ENCODE results near the gene ITGAX. TPM values are rescaled to one million over a fixed set of nuclear protein-coding genes. Genes with fewer than 3 reads are reported as not detected.
A peak's percentile ranks its signal among the peaks of the same experiment; 100 is the strongest.

Gene ITGAX
- total and polyA plus RNA-seq, 8 donors: 1.1 to 6.7 (median 4.1) TPM; not detected in 1

DNA sequence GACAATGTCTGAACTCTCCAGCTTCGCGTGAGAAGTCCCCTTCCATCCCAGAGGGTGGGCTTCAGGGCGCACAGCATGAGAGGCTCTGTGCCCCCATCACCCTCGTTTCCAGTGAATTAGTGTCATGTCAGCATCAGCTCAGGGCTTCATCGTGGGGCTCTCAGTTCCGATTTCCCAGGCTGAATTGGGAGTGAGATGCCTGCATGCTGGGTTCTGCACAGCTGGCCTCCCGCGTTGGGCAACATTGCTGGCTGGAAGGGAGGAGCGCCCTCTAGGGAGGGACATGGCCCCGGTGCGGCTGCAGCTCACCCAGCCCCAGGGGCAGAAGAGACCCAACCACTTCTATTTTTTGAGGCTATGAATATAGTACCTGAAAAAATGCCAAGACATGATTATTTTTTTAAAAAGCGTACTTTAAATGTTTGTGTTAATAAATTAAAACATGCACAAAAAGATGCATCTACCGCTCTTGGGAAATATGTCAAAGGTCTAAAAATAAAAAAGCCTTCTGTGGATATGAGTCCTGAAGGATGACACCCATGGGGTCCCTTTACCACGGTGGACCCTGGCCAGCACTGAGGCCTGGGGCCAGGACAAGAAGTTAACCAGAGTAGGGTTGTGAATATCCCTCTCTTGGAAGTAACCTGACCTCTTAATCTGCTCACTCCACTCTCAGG is 27.6 kb downstream of the ITGAX start:
- DNase-seq: peak; percentile 67 to 79
- H3K4me1 ChIP-seq: peaks cover 0 to 8% (median under 1%) of the 10 kb centered on the region in 4 donors
- WGBS, 5 donors: 20 to 24% (median 22%) methylated on average over 14 of the region's 14 CpGs
- peaks cover 0 to 26% (median 0%) of the 10 kb centered on the region in 3 donors for H3K27me3 ChIP-seq
- peak in 4 of 7 experiments; percentile 20 to 57 (median 40) for TF ChIP-seq CTCF (IDR thresholded peaks at IDR 0.05)
- no peak for TF ChIP-seq POLR2AphosphoS5 (IDR thresholded peaks at IDR 0.05)
- H3K4me3 ChIP-seq: no peak overlapping the region
- H3K36me3 ChIP-seq: peaks cover 0 to 4% (median 0%) of the 10 kb centered on the region in 4 donors
- intact Hi-C loops (cut with DNase I; ENCODE audit: low total_unique reads): no loop called here
- no peak overlapping the region for H3K27ac ChIP-seq
- no peaks in the 10 kb centered on the region for H3K9me3 ChIP-seq

- no peak overlapping the region for H3K27ac ChIP-seq
- no peaks in the 10 kb centered on the region for H3K9me3 ChIP-seq
- DNase-seq: no peak
- WGBS, 5 donors: 49 to 62% (median 55%) methylated on average over 4 of the region's 4 CpGs
- intact Hi-C loops (cut with DNase I; ENCODE audit: low total_unique reads): no loop called here
- H3K36me3 ChIP-seq: peaks cover 0 to 4% (median 0%) of the 10 kb centered on the region in 4 donors
- H3K27me3 ChIP-seq: peaks cover 0 to 30% (median 0%) of the 10 kb centered on the region in 3 donors
- no peak for TF ChIP-seq POLR2A (IDR thresholded peaks at IDR 0.05)
- TF ChIP-seq POLR2AphosphoS5 (IDR thresholded peaks at IDR 0.05): no peak
- no peak for TF ChIP-seq CTCF (IDR thresholded peaks at IDR 0.05)
- TF ChIP-seq EP300 (IDR thresholded peaks at IDR 0.05): no peak
- H3K4me3 ChIP-seq: no peak overlapping the region
- peaks cover 0 to 8% (median 0%) of the 10 kb centered on the region in 4 donors for H3K4me1 ChIP-seq
Observed at GRCh38 chr16:31385680-31386079, 30.7 kb downstream of the ITGAX start.

DNA sequence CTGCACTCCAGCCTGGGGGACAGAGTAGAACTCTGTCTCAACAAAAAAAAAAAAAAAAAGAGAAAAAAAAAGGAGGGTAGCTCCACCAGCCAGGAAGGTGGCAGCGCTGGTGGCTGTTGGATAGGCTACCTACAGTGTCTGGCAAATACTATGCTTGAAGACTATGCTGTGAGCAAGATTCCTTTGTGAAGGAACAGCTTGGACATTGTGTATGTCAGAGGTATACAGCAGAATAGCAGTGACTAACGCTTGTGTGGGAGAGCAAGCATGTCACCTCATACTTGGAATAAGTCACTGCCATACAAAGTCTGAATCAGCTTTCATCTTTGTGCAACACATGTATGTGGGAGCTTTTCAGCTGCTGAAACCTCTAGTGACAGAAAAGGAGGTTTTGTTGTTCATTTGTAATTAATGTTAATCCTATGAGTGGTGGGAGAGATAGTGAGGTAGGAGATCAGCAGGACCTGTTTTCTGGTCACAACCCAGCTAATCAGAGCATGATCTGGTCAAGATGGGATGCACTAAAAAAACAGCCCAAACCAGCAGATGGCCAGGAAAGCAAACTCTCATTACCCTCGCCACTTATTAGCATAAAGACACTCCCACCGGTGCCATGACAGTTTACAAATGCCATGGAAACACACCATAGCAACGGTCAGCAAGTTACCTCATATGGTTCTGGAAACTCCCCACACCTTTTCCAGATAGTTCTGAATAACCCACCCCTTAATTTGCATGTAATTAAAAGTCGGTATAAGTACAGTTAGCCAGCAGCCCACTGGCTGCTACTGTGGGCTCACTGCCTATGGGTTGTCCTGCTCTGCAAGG is 31.4 kb downstream of the ITGAX start:
- WGBS, 5 donors: 39 to 48% (median 45%) methylated on average over 6 of the region's 6 CpGs
- Histone ChIP-seq H3K36me3 (no peaks in the 10 kb centered on the region), H3K27ac (no peak overlapping the region), H3K4me1 (peaks cover 0 to 8% (median 0%) of the 10 kb centered on the region in 4 donors), H3K27me3 (peaks cover 0 to 30% (median 0%) of the 10 kb centered on the region in 3 donors), H3K9me3 (no peaks in the 10 kb centered on the region), H3K4me3 (no peak overlapping the region)
- TF ChIP-seq EP300 (IDR thresholded peaks at IDR 0.05): no peak
- TF ChIP-seq POLR2AphosphoS5 (IDR thresholded peaks at IDR 0.05): no peak
- no peak for TF ChIP-seq CTCF (IDR thresholded peaks at IDR 0.05)
- TF ChIP-seq POLR2A (IDR thresholded peaks at IDR 0.05): no peak
- peak in 1 of 2 donors; percentile 51 for DNase-seq
- intact Hi-C loops (cut with DNase I; ENCODE audit: low total_unique reads): no loop called here

- Histone ChIP-seq H3K36me3 (no peaks in the 10 kb centered on the region), H3K27me3 (peaks cover 0 to 29% (median 3%) of the 10 kb centered on the region in 3 donors), H3K4me3 (no peak overlapping the region), H3K9me3 (no peaks in the 10 kb centered on the region), H3K4me1 (peaks cover 0 to 8% (median 0%) of the 10 kb centered on the region in 4 donors), H3K27ac (no peak overlapping the region)
- TF ChIP-seq CTCF (IDR thresholded peaks at IDR 0.05) (no peak), POLR2AphosphoS5 (IDR thresholded peaks at IDR 0.05) (no peak), EP300 (IDR thresholded peaks at IDR 0.05) (no peak), POLR2A (IDR thresholded peaks at IDR 0.05) (no peak)
- intact Hi-C loops (cut with DNase I; ENCODE audit: low total_unique reads): no loop called here
- 56 to 62% (median 59%) methylated on average over 2 of the region's 2 CpGs for WGBS, 5 donors
- DNase-seq: no peak
Observed at GRCh38 chr16:31388535-31388934, 33.6 kb downstream of the ITGAX start.

All from stomach (tissue), 9 donors.